ENCODE measurements around the gene IL1R2. TPM values are rescaled to one million over a fixed set of nuclear protein-coding genes. Genes with fewer than 3 reads are reported as not detected.
"Not testable (repeated sequence)": the region's sequence is repeated elsewhere in the genome, so short reads cannot be mapped to it uniquely, and the experiment has no call there.

IL1R2 gene
- total and polyA plus RNA-seq, 2 donors from 2014 or later: 11.2 to 20.0 TPM

- Histone ChIP-seq H3K4me3 (ENCODE audit: low read length in 3 of 3) (no peak overlapping the region), H3K36me3 (ENCODE audit: control insufficient read depth in 2 of 3, insufficient read depth in 3 of 3, low read length in 3 of 3) (no peaks in the 10 kb centered on the region), H3K9me3 (ENCODE audit: control insufficient read depth in 2 of 3, insufficient read depth in 1 of 3, low read length in 3 of 3) (no peaks in the 10 kb centered on the region), H3K27ac (ENCODE audit: low read depth in 2 of 2, low read length in 2 of 2) (no peak overlapping the region), H3K4me1 (ENCODE audit: control insufficient read depth in 2 of 3, insufficient read depth in 2 of 3, low read depth in 1 of 3, low read length in 3 of 3) (peaks cover 12 to 36% (median 34%) of the 10 kb centered on the region in 3 donors), H3K9ac (ENCODE audit: low read length in 3 of 3) (no peak overlapping the region), H3K27me3 (ENCODE audit: control insufficient read depth, insufficient read depth, low read length) (no peaks in the 10 kb centered on the region)
- TF ChIP-seq, protein P1, sequence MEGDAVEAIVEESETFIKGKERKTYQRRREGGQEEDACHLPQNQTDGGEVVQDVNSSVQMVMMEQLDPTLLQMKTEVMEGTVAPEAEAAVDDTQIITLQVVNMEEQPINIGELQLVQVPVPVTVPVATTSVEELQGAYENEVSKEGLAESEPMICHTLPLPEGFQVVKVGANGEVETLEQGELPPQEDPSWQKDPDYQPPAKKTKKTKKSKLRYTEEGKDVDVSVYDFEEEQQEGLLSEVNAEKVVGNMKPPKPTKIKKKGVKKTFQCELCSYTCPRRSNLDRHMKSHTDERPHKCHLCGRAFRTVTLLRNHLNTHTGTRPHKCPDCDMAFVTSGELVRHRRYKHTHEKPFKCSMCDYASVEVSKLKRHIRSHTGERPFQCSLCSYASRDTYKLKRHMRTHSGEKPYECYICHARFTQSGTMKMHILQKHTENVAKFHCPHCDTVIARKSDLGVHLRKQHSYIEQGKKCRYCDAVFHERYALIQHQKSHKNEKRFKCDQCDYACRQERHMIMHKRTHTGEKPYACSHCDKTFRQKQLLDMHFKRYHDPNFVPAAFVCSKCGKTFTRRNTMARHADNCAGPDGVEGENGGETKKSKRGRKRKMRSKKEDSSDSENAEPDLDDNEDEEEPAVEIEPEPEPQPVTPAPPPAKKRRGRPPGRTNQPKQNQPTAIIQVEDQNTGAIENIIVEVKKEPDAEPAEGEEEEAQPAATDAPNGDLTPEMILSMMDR (IDR thresholded peaks at IDR 0.05; ENCODE audit: borderline replicate concordance, extremely low read depth, insufficient read depth): no peak
- DNase-seq (no peak), FAIRE-seq (no peak)
- intact Hi-C loops (cut with DNase I): no loop called here
Observed at GRCh38 chr2:102066554-102066953, 74.8 kb downstream of the IL1R2 start.

DNA sequence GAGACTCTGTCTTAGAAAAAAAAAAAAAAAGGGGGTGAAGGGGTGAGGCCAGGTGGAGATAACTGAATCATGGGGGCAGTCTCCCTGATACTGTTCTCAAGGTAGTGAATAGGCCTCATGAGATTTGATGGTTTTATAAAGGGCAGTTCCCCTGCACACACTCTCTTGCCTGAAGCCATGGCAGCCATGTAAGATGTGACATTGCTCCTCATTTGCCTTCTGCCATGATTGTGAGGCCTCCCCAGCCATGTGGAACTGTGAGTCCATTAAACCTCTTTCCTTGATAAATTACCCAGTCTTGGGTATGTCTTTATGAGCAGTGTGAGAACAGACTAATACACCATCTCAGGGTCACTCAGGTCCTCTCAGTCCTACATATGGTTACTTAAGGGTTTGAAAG lies 76.4 kb downstream of the IL1R2 start:
- FAIRE-seq; H3K36me3 ChIP-seq (ENCODE audit: control insufficient read depth in 2 of 3, insufficient read depth in 3 of 3, low read length in 3 of 3); H3K27ac ChIP-seq (ENCODE audit: low read depth in 2 of 2, low read length in 2 of 2); DNase-seq; H3K9me3 ChIP-seq (ENCODE audit: control insufficient read depth in 2 of 3, insufficient read depth in 1 of 3, low read length in 3 of 3); H3K4me3 ChIP-seq (ENCODE audit: low read length in 3 of 3); H3K27me3 ChIP-seq (ENCODE audit: control insufficient read depth, insufficient read depth, low read length); H3K9ac ChIP-seq (ENCODE audit: low read length in 3 of 3); intact Hi-C loops (cut with DNase I): not testable (repeated sequence)
- peaks cover 2 to 31% (median 25%) of the 10 kb centered on the region in 3 donors for H3K4me1 ChIP-seq (ENCODE audit: control insufficient read depth in 2 of 3, insufficient read depth in 2 of 3, low read depth in 1 of 3, low read length in 3 of 3)

- no peak for DNase-seq
- intact Hi-C loops (cut with DNase I): no loop called here
Observed at GRCh38 chr2:102069311-102069974, 77.7 kb downstream of the IL1R2 start.

DNA sequence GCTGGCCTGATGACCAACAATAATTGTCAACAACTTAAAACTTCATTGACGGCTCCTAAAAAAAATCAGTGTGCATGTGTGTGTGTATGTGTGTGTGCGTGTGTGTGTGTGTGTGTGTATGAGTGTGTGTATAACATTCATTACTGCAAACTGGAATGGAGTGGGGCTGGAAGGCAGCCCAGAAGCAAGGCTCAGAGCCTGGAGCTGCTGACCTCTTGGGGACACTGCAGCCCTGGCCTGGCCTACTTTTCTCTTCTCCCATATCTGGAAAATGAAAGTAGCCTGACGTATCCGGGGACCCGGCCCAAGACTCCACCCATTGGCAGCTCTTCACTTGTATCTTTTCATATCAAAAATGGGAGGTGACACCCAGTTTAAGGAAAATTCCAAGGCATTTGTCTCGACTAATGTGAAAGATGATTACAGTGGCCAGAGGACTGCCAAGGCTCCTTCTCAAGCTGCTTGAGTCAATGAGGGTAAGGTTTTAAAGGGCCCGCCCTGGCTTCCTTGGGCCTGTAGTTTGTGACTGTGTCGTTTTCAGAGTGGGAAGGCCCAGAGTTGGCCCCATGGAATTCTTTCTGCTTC lies 78.4 kb downstream of the IL1R2 start:
- FAIRE-seq: no peak

More at GRCh38 chr2:102069311-102069974, 77.7 kb downstream of the IL1R2 start:
- no peaks in the 10 kb centered on the region for H3K27me3 ChIP-seq (ENCODE audit: control insufficient read depth, insufficient read depth, low read length)
- H3K27ac ChIP-seq (ENCODE audit: low read depth in 2 of 2, low read length in 2 of 2): peak overlapping the region; percentile 47 to 91
- H3K36me3 ChIP-seq (ENCODE audit: control insufficient read depth in 2 of 3, insufficient read depth in 3 of 3, low read length in 3 of 3): no peaks in the 10 kb centered on the region
- H3K4me3 ChIP-seq (ENCODE audit: low read length in 3 of 3): peak overlapping the region in 1 of 3 donors; percentile 35
- TF ChIP-seq, protein P1 (IDR thresholded peaks at IDR 0.05; ENCODE audit: borderline replicate concordance, extremely low read depth, insufficient read depth): no peak
- H3K4me1 ChIP-seq (ENCODE audit: control insufficient read depth in 2 of 3, insufficient read depth in 2 of 3, low read depth in 1 of 3, low read length in 3 of 3): peaks cover 2 to 23% (median 17%) of the 10 kb centered on the region in 3 donors
- no peak for FAIRE-seq
- peak overlapping the region in 1 of 3 donors; percentile 2 for H3K9ac ChIP-seq (ENCODE audit: low read length in 3 of 3)
- no peaks in the 10 kb centered on the region for H3K9me3 ChIP-seq (ENCODE audit: control insufficient read depth in 2 of 3, insufficient read depth in 1 of 3, low read length in 3 of 3)

More for the DNA sequence above, 78.4 kb downstream of the IL1R2 start:
- intact Hi-C loops (cut with DNase I): no loop called here
- no peaks in the 10 kb centered on the region for H3K9me3 ChIP-seq (ENCODE audit: control insufficient read depth in 2 of 3, insufficient read depth in 1 of 3, low read length in 3 of 3)
- peak overlapping the region; percentile 52 to 91 for H3K27ac ChIP-seq (ENCODE audit: low read depth in 2 of 2, low read length in 2 of 2)
- no peaks in the 10 kb centered on the region for H3K27me3 ChIP-seq (ENCODE audit: control insufficient read depth, insufficient read depth, low read length)
- H3K9ac ChIP-seq (ENCODE audit: low read length in 3 of 3): peak overlapping the region in 1 of 3 donors; percentile 2
- H3K4me3 ChIP-seq (ENCODE audit: low read length in 3 of 3): peak overlapping the region in 2 of 3 donors; percentile 18 to 35
- H3K4me1 ChIP-seq (ENCODE audit: control insufficient read depth in 2 of 3, insufficient read depth in 2 of 3, low read depth in 1 of 3, low read length in 3 of 3): peaks cover under 1 to 16% (median 10%) of the 10 kb centered on the region in 3 donors
- peak in 2 of 5 donors; percentile 70 to 96 for DNase-seq
- TF ChIP-seq, protein P1 (IDR thresholded peaks at IDR 0.05; ENCODE audit: borderline replicate concordance, extremely low read depth, insufficient read depth): peak; percentile 38
- no peaks in the 10 kb centered on the region for H3K36me3 ChIP-seq (ENCODE audit: control insufficient read depth in 2 of 3, insufficient read depth in 3 of 3, low read length in 3 of 3)

Data from kidney (tissue), 14 donors.